ENCODE measurements around the gene MUC3A. TPM values are rescaled to one million over a fixed set of nuclear protein-coding genes. Genes with fewer than 3 reads are reported as not detected.

Gene MUC3A
- total RNA-seq, 4 donors from 2014 or later, result 0.04 to 0.71 (median 0.32) TPM; not detected in 1

DNA sequence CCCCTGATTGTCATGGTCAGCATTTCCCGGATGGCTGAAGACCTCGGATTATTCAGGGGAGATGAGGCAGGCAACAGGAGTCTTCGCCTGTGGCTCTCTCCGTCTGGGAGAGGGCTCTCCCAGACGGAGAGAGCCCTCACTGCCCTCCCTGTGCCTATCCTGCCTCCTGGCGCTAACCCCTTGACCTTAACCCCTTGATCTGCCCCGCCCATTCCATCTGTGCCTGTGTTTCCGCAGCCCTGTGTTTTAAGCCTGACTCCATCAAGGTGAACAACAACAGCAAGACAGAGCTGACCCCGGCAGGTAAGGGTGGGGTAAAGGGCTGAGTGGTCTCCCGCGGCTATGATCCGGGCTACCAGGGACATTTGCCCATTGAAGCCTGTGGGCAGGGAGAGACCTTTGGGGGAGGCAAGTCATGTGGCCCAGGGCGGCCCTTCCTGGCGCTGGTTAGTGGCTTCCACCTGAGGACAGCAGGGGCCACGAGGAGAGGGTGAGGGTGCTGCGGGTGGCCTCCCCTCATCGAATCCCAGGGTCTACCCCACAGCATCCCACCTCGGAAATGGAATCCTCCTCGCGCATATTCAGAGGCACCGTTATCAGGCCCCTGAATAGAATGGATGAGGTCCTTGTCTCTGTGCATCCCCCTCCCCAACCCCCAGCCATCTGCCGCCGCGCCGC lies 15.8 kb downstream of the MUC3A start:
- Histone ChIP-seq H3K36me3 (no peaks in the 10 kb centered on the region), H3K4me1 (peaks cover 5 to 8% of the 10 kb centered on the region in 2 donors), H3K9me3 (no peaks in the 10 kb centered on the region), H3K27ac (no peak overlapping the region), H3K4me3 (peak overlapping the region in 2 of 4 donors; percentile 6 to 36), H3K27me3 (peaks cover 47 to 60% (median 49%) of the 10 kb centered on the region in 3 donors)
- in situ Hi-C loops (cut with MboI; ENCODE audit: low sequenced_read_pairs in 4 of 4), result no loop called here
- ATAC-seq (no peak), DNase-seq (no peak)
- TF ChIP-seq POLR2A (IDR thresholded peaks at IDR 0.05), result no peak
- TF ChIP-seq, protein P1, sequence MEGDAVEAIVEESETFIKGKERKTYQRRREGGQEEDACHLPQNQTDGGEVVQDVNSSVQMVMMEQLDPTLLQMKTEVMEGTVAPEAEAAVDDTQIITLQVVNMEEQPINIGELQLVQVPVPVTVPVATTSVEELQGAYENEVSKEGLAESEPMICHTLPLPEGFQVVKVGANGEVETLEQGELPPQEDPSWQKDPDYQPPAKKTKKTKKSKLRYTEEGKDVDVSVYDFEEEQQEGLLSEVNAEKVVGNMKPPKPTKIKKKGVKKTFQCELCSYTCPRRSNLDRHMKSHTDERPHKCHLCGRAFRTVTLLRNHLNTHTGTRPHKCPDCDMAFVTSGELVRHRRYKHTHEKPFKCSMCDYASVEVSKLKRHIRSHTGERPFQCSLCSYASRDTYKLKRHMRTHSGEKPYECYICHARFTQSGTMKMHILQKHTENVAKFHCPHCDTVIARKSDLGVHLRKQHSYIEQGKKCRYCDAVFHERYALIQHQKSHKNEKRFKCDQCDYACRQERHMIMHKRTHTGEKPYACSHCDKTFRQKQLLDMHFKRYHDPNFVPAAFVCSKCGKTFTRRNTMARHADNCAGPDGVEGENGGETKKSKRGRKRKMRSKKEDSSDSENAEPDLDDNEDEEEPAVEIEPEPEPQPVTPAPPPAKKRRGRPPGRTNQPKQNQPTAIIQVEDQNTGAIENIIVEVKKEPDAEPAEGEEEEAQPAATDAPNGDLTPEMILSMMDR (IDR thresholded peaks at IDR 0.05 in 4 of 5, conservative IDR thresholded peaks at IDR 0.05 in 1 of 5), result no peak
- intact Hi-C loops (cut with DNase I; ENCODE audit: low total_unique reads), result loop anchor here (5.0 kb wide), 1 partner anchor 92 kb away; no protein-coding TSS in a partner anchor

DNA sequence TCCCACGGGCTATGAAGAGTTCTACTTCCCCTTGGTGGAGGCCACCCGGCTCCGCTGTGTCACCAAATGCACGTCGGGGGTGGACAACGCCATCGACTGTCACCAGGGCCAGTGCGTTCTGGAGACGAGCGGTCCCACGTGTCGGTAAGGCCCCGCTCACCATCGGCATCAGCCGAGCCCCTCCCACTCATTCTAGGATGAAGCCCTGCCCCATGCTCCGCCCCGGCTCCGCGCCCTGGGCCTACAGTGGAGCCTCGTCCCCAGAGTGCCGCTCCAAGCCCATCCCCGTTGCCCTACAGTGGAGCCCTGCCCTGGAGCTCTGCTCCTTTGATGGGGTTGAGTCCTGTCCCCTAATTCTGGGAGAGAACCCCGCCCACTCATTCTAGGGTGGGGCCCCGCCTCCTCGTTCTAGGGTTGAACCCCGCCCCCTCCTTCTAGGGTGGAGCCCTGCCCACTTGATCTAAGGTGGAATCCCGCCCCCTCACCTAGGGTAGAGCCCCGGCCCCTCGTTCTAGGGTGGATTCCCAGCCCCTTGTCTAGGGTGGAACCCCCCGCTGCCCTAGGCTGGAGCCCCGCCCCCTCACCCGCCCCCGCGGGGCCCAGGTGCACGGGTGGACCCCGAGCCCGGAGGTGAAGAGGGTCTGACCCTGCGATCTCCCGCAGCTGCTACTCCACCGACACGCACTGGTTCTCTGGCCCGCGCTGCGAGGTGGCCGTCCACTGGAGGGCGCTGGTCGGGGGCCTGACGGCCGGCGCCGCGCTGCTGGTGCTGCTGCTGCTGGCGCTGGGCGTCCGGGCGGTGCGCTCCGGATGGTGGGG lies 16.6 kb downstream of the MUC3A start:
- Histone ChIP-seq H3K27ac (no peak overlapping the region), H3K9me3 (no peaks in the 10 kb centered on the region), H3K4me1 (peaks cover 5 to 8% of the 10 kb centered on the region in 2 donors), H3K4me3 (peak overlapping the region in 3 of 4 donors; percentile 6 to 42 (median 36)), H3K27me3 (peaks cover 43 to 57% (median 51%) of the 10 kb centered on the region in 3 donors), H3K36me3 (no peaks in the 10 kb centered on the region)
- TF ChIP-seq, protein P1 (IDR thresholded peaks at IDR 0.05 in 4 of 5, conservative IDR thresholded peaks at IDR 0.05 in 1 of 5), result peak in 3 of 5 experiments; percentile 41 to 51 (median 47)
- TF ChIP-seq POLR2A (IDR thresholded peaks at IDR 0.05), result no peak
- in situ Hi-C loops (cut with MboI; ENCODE audit: low sequenced_read_pairs in 4 of 4) (no loop called here), intact Hi-C loops (cut with DNase I; ENCODE audit: low total_unique reads) (loop anchor here (5.0 kb wide), 1 partner anchor 91 kb away; no protein-coding TSS in a partner anchor)
- DNase-seq (peak in 1 of 2 donors; percentile 24), ATAC-seq (peak in 1 of 2 donors; percentile 64)

GRCh38 chr7:100966542-100967291 lies 17.4 kb downstream of the MUC3A start:
- TF ChIP-seq, protein P1 (IDR thresholded peaks at IDR 0.05 in 4 of 5, conservative IDR thresholded peaks at IDR 0.05 in 1 of 5), result no peak
- no peak for TF ChIP-seq POLR2A (IDR thresholded peaks at IDR 0.05)
- Histone ChIP-seq H3K4me3 (peak overlapping the region in 2 of 4 donors; percentile 36 to 42), H3K36me3 (no peaks in the 10 kb centered on the region), H3K4me1 (peaks cover 5 to 8% of the 10 kb centered on the region in 2 donors), H3K9me3 (no peaks in the 10 kb centered on the region), H3K27ac (no peak overlapping the region), H3K27me3 (peaks cover 43 to 54% (median 53%) of the 10 kb centered on the region in 3 donors)
- DNase-seq (no peak), ATAC-seq (no peak)
- in situ Hi-C loops (cut with MboI; ENCODE audit: low sequenced_read_pairs in 4 of 4) (no loop called here), intact Hi-C loops (cut with DNase I; ENCODE audit: low total_unique reads) (loop anchor here (5.0 kb wide), 1 partner anchor 91 kb away; no protein-coding TSS in a partner anchor)

- peaks cover 43 to 56% (median 54%) of the 10 kb centered on the region in 3 donors for H3K27me3 ChIP-seq
- no peak for DNase-seq
- TF ChIP-seq, protein P1 (IDR thresholded peaks at IDR 0.05 in 4 of 5, conservative IDR thresholded peaks at IDR 0.05 in 1 of 5), result no peak
- no peak for TF ChIP-seq POLR2A (IDR thresholded peaks at IDR 0.05)
- peaks cover 5 to 8% of the 10 kb centered on the region in 2 donors for H3K4me1 ChIP-seq
- peak in 1 of 2 donors; percentile 3 for ATAC-seq
- in situ Hi-C loops (cut with MboI; ENCODE audit: low sequenced_read_pairs in 4 of 4) (no loop called here), intact Hi-C loops (cut with DNase I; ENCODE audit: low total_unique reads) (loop anchor here (5.0 kb wide), 1 partner anchor 90 kb away; no protein-coding TSS in a partner anchor)
- no peak overlapping the region for H3K27ac ChIP-seq
- no peak overlapping the region for H3K4me3 ChIP-seq
- H3K36me3 ChIP-seq, result no peaks in the 10 kb centered on the region
- H3K9me3 ChIP-seq, result no peaks in the 10 kb centered on the region
These were observed 18.0 kb downstream of the MUC3A start for GRCh38 chr7:100967292-100967863.
